HepG2 (cell line): ENCODE results near the gene ZNF674. TPM values are rescaled to one million over a fixed set of nuclear protein-coding genes. Genes with fewer than 3 reads are reported as not detected.

Experiments used
- ATAC-seq: fragments of 200-7000 bp; cut with Tn5 transposase; 3 replicates; pipeline ENCODE4 v1.9.1; 2020; ENCODE audit warnings: mild to moderate bottlenecking, moderate library complexity
- BruUV-seq: library from RNA; stranded (reverse); fragments of 400-500 nt; replicated peaks from 2 replicates; lab custom pipeline; 2021; lab: Mats Ljungman, UMichigan
- CTCF ChIA-PET: fragments of 300-600 bp; formaldehyde crosslinking; extraction: SDS; loops from one replicate; lab custom pipeline; 2021; ENCODE audit warnings: low total read pairs, inconsistent platforms, low intra/inter-chr PET ratio; lab: Yijun Ruan, JAX
- POLR2A ChIA-PET: fragments of 350-600 bp; sonication (Branson Sonifier 250); formaldehyde crosslinking; loops from one replicate; lab custom pipeline; 2020; ENCODE audit warnings: antibody characterized with exemption, inconsistent platforms; lab: Yijun Ruan, JAX
- DNase-seq: peaks from one replicate; pipeline ENCODE4 v3.0.0-alpha.2; 2015; ENCODE audit warnings: low spot score
- FAIRE-seq: peaks from 3 replicates; lab custom pipeline; 2011; peaks lifted over from hg19 to GRCh38; lab: Jason Lieb, UNC
- H2AFZ ChIP-seq: one replicate; pipeline ENCODE4 v1.6.1; 2011; ENCODE audit warnings: low read length, inconsistent platforms
- H3K27ac ChIP-seq: fragments of 300-600 bp; 3 replicates; pipeline ENCODE4 v1.8.0; 2011; ENCODE audit warnings: mixed run types, mild to moderate bottlenecking, mixed read lengths, low read length, inconsistent platforms; ENCODE audit not compliant: insufficient read depth; ENCODE audit errors: extremely low read length
- H3K27me3 ChIP-seq, 2 experiments: fragments of 200-600 bp in 1 of 2; 2 replicates in 1 of 2; 3 replicates in 1 of 2; pipeline versions ENCODE4 v1.6.0 to v1.8.0; 2011; ENCODE audit warnings: low read length in 2 of 2, mild to moderate bottlenecking in 2 of 2, moderate library complexity in 2 of 2, inconsistent platforms in 1 of 2; ENCODE audit not compliant: insufficient read depth in 2 of 2, control insufficient read depth in 1 of 2
- H3K36me3 ChIP-seq, 2 experiments: fragments of 200-600 bp in 1 of 2; replicated peaks in 1 of 2; 2 replicates in 1 of 2; 3 replicates in 1 of 2; pipeline versions ENCODE4 v1.5.1 to v1.8.0; 2011; ENCODE audit warnings: low read length in 2 of 2, inconsistent platforms in 1 of 2; ENCODE audit not compliant: insufficient read depth in 2 of 2, control insufficient read depth in 1 of 2
- H3K4me1 ChIP-seq: 2 replicates; pipeline ENCODE4 v1.5.1; 2012; ENCODE audit warnings: low read length, inconsistent platforms; ENCODE audit not compliant: insufficient read depth
- H3K4me2 ChIP-seq: 2 replicates; pipeline ENCODE4 v1.6.0; 2011; ENCODE audit warnings: low read depth, low read length, inconsistent platforms
- H3K4me3 ChIP-seq, 3 experiments: fragments of 200-600 bp in 1 of 3; sonication (generic), shearing (Covaris generic) in 1 of 3; replicated peaks in 1 of 3; 2 replicates each; pipeline ENCODE4 v1.5.1; 2011 to 2016; ENCODE audit warnings: low read length in 3 of 3, inconsistent platforms in 2 of 3, low read depth in 2 of 3, mild to moderate bottlenecking in 2 of 3, control low read depth in 1 of 3, mixed read lengths in 1 of 3; ENCODE audit not compliant: insufficient read depth in 1 of 3
- H3K79me2 ChIP-seq: one replicate; pipeline ENCODE4 v1.6.1; 2011; ENCODE audit warnings: low read length, inconsistent platforms; ENCODE audit not compliant: insufficient read depth
- H3K9ac ChIP-seq: 2 replicates; pipeline ENCODE4 v1.6.0; 2011; ENCODE audit warnings: mild to moderate bottlenecking, low read depth, low read length, inconsistent platforms; ENCODE audit not compliant: insufficient read depth
- H3K9me3 ChIP-seq: 2 replicates; pipeline ENCODE4 v1.5.1; 2012; ENCODE audit warnings: mild to moderate bottlenecking, low read length
- H4K20me1 ChIP-seq: 2 replicates; pipeline ENCODE4 v1.6.0; 2011; ENCODE audit warnings: inconsistent platforms, mild to moderate bottlenecking, low read length, moderate library complexity; ENCODE audit not compliant: insufficient read depth
- GATA4 ChIP-seq: sonication (generic); IDR thresholded peaks from 2 replicates; pipeline ENCODE4 v1.6.1; 2016; ENCODE audit warnings: antibody characterized with exemption, low read depth, borderline replicate concordance
- GLI4 ChIP-seq: sonication (generic); formaldehyde crosslinking; IDR thresholded peaks from 2 replicates; pipeline ENCODE4 v1.5.1; 2020; ENCODE audit warnings: missing genetic modification reagents, mild to moderate bottlenecking, moderate library complexity, borderline replicate concordance
- KDM1A ChIP-seq: IDR thresholded peaks from 2 replicates; pipeline ENCODE4 v1.6.1; 2016; ENCODE audit warnings: missing compliant biosample characterization
- RXRB ChIP-seq: IDR thresholded peaks from 2 replicates; pipeline ENCODE4 v1.6.1; 2016; ENCODE audit warnings: borderline replicate concordance, missing genetic modification reagents, missing compliant biosample characterization
- SSRP1 ChIP-seq: IDR thresholded peaks from 2 replicates; pipeline ENCODE4 v1.6.1; 2016; ENCODE audit warnings: control low read depth
- ZBTB7B ChIP-seq: sonication (generic); formaldehyde crosslinking; IDR thresholded peaks from 2 replicates; pipeline ENCODE4 v1.4.0; 2020; ENCODE audit warnings: missing genetic modification reagents
- ZNF558 ChIP-seq: sonication (generic); formaldehyde crosslinking; IDR thresholded peaks from 2 replicates; pipeline ENCODE4 v1.9.0; 2022; ENCODE audit warnings: mild to moderate bottlenecking, missing genetic modification reagents, borderline replicate concordance
- ZNF616 ChIP-seq: sonication (generic); formaldehyde crosslinking; IDR thresholded peaks from 2 replicates; pipeline ENCODE4 v1.5.0; 2020; ENCODE audit warnings: low read depth, mild to moderate bottlenecking, missing genetic modification reagents
- ZNF670 ChIP-seq: sonication (generic); formaldehyde crosslinking; IDR thresholded peaks from 2 replicates; pipeline ENCODE4 v1.8.0; 2022; ENCODE audit warnings: mild to moderate bottlenecking, missing genetic modification reagents, borderline replicate concordance
- ZNF703 ChIP-seq: sonication (generic); formaldehyde crosslinking; IDR thresholded peaks from 2 replicates; pipeline ENCODE4 v1.5.1; 2020; ENCODE audit warnings: missing genetic modification reagents, mild to moderate bottlenecking, moderate library complexity, borderline replicate concordance
- WGBS: methylation state at CpG from one replicate; pipeline ENCODE4 v1.1.6; 2017; ENCODE audit warnings: low lambda C conversion rate; 5-methylcytosine and 5-hydroxymethylcytosine counted together
- in situ Hi-C: cut with HindIII; loops from 2 replicates; pipeline ENCODE4 v1.10.0; 2017; ENCODE audit warnings: low pct_unique_long_range_greater_than_20kb; ENCODE audit not compliant: extremely low pct_ligation_motif_present
- intact Hi-C: fragments of 100-400 bp; cut with micrococcal nuclease; formaldehyde crosslinking; loops from one replicate; pipeline ENCODE4 v1.10.0; 2022; ENCODE audit not compliant: unreplicated experiment
- polyA plus RNA-seq, 8 experiments: library from polyadenylated mRNA; depleted of rRNA in 3 of 8; stranded (reverse) in 7 of 8; unstranded in 1 of 8; fragments of >200 nt; fragmentation: Illumina TruSeq in 4 of 8; extraction: Trizol in 4 of 8; gene quantifications; 2 replicates each; pipeline versions ENCODE4 v1.2.1 to v1.2.3, GENCODE V29; 2011 to 2016; ENCODE audit warnings: low read depth in 4 of 8, missing spikeins in 1 of 8, mixed read lengths in 1 of 8; ENCODE audit not compliant: insufficient read depth in 1 of 8
- total RNA-seq, 5 experiments: library from RNA; depleted of rRNA; stranded (reverse); fragments of >200 nt; fragmentation: Illumina TruSeq; extraction: Trizol; gene quantifications; 2 replicates each; pipeline ENCODE4 v1.2.3, GENCODE V29; 2016; ENCODE audit warnings: low read depth in 1 of 5
- TF ChIP-seq, protein P1 (sequence below): sonication (generic); formaldehyde crosslinking; IDR thresholded peaks from 2 replicates; pipeline ENCODE4 v1.4.0; 2020; ENCODE audit warnings: mild to moderate bottlenecking, missing genetic modification reagents
- TF ChIP-seq, protein P2 (sequence below): IDR thresholded peaks from 2 replicates; pipeline ENCODE4 v1.6.1; 2016; ENCODE audit warnings: missing genetic modification reagents, missing compliant biosample characterization
- TF ChIP-seq, protein P3 (sequence below): sonication (generic); formaldehyde crosslinking; IDR thresholded peaks from 2 replicates; pipeline ENCODE4 v1.5.0; 2020; ENCODE audit warnings: mild to moderate bottlenecking, missing genetic modification reagents
- TF ChIP-seq, protein P4 (sequence below): IDR thresholded peaks from 2 replicates; pipeline ENCODE4 v1.6.1; 2016; ENCODE audit warnings: low read depth, borderline replicate concordance

Gene ZNF674
- total and polyA plus RNA-seq, 2 of the 13 experiments (the other 11 are each of a cell fraction or from before 2014, with no cell fraction given) = 2.9 to 3.5 TPM

DNA sequence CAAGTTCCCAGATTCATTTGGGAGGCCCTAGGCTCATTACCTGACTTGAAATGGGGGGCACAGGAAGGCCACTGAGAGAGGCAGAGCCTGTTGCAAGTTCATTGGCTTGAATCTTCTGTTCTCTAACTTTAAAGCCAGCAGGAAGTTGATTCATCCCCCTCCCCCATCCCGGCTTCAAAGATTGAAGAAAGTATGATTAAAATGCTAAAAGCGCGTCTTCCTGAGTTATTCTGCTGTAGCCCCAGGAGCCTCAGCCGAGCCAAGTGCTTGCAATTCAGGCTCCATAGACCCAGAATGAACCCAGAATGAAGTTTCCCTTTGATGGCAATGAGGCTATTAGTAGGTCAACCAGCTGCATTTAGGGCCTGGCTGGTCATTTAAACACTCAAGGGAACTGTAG, 43.0 kb upstream of the ZNF674 start:
- Histone ChIP-seq H3K36me3 (peaks cover 0 to 3% of the 10 kb centered on the region in 2 experiments; a peak in 1 of 5 replicates), H3K27ac (no peak overlapping the region), H2AFZ (no peak overlapping the region), H3K4me3 (no peak overlapping the region), H3K4me2 (no peak overlapping the region), H4K20me1 (no peaks in the 10 kb centered on the region), H3K27me3 (no peaks in the 10 kb centered on the region), H3K9me3 (no peaks in the 10 kb centered on the region), H3K9ac (no peak overlapping the region), H3K79me2 (no peaks in the 10 kb centered on the region), H3K4me1 (0 out of 2 replicates have a peak, but pooled peaks cover 6% of the 10 kb centered on the region)
- ChIA-PET POLR2A (no interaction called here), CTCF (no interaction called here)
- intact Hi-C loops (no loop called here), in situ Hi-C loops (no loop called here)
- ATAC-seq = no peak
- DNase-seq = no peak
- FAIRE-seq = no peak
- no TSS peak for BruUV-seq
- 100% methylated on average over 1 of the region's 4 CpGs for WGBS
- no peak for TF ChIP-seq ZNF703 (CRISPR knock-in tag)
- TF ChIP-seq, protein P1, sequence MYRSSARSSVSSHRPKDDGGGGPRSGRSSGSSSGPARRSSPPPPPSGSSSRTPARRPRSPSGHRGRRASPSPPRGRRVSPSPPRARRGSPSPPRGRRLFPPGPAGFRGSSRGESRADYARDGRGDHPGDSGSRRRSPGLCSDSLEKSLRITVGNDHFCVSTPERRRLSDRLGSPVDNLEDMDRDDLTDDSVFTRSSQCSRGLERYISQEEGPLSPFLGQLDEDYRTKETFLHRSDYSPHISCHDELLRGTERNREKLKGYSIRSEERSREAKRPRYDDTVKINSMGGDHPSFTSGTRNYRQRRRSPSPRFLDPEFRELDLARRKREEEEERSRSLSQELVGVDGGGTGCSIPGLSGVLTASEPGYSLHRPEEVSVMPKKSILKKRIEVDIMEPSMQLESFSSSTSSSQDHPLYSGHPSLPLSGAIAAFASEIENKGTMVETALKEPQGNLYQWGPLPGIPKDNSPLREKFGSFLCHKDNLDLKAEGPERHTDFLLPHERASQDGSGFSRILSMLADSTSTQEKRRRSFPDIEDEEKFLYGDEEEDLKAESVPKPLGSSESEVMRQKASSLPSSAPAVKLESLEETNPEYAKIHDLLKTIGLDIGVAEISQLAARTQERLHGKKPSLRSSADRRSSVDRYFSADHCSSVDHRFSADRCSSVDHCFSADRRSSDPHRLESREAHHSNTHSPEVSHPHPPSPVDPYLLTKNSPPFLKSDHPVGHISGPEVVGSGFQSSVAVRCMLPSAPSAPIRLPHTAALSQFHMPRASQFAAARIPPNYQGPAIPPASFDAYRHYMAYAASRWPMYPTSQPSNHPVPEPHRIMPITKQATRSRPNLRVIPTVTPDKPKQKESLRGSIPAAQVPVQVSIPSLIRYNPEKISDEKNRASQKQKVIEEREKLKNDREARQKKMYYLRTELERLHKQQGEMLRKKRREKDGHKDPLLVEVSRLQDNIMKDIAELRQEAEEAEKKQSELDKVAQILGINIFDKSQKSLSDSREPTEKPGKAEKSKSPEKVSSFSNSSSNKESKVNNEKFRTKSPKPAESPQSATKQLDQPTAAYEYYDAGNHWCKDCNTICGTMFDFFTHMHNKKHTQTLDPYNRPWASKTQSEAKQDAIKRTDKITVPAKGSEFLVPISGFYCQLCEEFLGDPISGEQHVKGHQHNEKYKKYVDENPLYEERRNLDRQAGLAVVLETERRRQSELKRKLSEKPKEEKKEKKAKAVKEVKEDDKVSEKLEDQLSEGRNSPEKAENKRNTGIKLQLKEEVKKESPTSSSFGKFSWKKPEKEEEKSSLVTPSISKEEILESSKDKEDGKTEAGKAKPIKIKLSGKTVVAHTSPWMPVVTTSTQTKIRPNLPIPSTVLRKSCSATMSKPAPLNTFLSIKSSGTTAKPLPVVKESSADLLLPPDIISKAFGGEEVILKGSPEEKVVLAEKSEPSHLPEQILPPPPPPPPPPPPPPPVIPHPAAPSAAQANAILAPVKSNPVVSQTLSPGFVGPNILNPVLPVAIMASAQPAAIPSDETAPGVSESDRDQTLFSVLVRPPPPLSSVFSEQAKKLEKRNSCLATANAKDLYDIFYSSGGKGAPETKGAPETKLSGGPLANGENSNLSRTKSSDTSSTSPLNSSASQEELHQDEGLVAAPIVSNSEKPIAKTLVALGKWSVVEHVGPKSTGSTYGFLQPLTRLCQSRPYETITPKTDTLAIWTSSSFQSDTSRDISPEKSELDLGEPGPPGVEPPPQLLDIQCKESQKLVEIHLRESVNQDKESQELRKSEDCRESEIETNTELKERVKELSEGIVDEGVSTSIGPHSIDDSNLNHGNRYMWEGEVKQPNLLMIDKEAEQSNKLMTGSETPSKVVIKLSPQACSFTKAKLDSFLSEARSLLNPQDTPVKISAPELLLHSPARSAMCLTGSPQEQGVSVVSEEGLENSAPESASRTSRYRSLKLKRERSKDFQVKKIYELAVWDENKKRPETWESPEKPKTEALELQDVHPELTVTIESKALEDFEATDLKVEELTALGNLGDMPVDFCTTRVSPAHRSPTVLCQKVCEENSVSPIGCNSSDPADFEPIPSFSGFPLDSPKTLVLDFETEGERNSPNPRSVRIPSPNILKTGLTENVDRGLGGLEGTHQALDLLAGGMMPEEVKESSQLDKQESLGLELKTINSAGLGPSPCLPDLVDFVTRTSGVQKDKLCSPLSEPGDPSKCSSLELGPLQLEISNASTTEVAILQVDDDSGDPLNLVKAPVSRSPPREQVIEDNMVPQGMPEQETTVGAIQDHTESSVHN (CRISPR knock-in tag) = no peak
- no peak for TF ChIP-seq ZNF558 (CRISPR knock-in tag)
- TF ChIP-seq RXRB (CRISPR knock-in tag) = no peak
- TF ChIP-seq, protein P2, sequence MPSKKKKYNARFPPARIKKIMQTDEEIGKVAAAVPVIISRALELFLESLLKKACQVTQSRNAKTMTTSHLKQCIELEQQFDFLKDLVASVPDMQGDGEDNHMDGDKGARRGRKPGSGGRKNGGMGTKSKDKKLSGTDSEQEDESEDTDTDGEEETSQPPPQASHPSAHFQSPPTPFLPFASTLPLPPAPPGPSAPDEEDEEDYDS (CRISPR knock-in tag) = no peak
- TF ChIP-seq, protein P3, sequence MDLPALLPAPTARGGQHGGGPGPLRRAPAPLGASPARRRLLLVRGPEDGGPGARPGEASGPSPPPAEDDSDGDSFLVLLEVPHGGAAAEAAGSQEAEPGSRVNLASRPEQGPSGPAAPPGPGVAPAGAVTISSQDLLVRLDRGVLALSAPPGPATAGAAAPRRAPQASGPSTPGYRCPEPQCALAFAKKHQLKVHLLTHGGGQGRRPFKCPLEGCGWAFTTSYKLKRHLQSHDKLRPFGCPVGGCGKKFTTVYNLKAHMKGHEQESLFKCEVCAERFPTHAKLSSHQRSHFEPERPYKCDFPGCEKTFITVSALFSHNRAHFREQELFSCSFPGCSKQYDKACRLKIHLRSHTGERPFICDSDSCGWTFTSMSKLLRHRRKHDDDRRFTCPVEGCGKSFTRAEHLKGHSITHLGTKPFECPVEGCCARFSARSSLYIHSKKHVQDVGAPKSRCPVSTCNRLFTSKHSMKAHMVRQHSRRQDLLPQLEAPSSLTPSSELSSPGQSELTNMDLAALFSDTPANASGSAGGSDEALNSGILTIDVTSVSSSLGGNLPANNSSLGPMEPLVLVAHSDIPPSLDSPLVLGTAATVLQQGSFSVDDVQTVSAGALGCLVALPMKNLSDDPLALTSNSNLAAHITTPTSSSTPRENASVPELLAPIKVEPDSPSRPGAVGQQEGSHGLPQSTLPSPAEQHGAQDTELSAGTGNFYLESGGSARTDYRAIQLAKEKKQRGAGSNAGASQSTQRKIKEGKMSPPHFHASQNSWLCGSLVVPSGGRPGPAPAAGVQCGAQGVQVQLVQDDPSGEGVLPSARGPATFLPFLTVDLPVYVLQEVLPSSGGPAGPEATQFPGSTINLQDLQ (CRISPR knock-in tag) = no peak
- TF ChIP-seq ZBTB7B (CRISPR knock-in tag) = no peak
- TF ChIP-seq, protein P4, sequence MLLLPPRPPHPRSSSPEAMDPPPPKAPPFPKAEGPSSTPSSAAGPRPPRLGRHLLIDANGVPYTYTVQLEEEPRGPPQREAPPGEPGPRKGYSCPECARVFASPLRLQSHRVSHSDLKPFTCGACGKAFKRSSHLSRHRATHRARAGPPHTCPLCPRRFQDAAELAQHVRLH (CRISPR knock-in tag) = no peak
- no peak for TF ChIP-seq ZNF670 (CRISPR knock-in tag)
- TF ChIP-seq SSRP1 (CRISPR knock-in tag) = no peak
- TF ChIP-seq GLI4 (CRISPR knock-in tag) = no peak
- TF ChIP-seq GATA4 = no peak
- no peak for TF ChIP-seq KDM1A
- no peak for TF ChIP-seq ZNF616
